Neutrophil (primary cell): ENCODE results near the gene VSIG10.
A peak's percentile ranks its signal among the peaks of the same experiment; 100 is the strongest.

Source experiments
- H3K27ac ChIP-seq: fragments of 200-600 bp; sonication (generic); 2 replicates; pipeline ENCODE4 v1.5.1; 2016; ENCODE audit warnings: mild to moderate bottlenecking, moderate library complexity
- H3K27me3 ChIP-seq: fragments of 200-600 bp; sonication (generic); 2 replicates; pipeline ENCODE4 v1.6.0; 2016; ENCODE audit warnings: mild to moderate bottlenecking
- H3K36me3 ChIP-seq: fragments of 200-600 bp; sonication (generic); 2 replicates; pipeline ENCODE4 v1.5.1; 2017
- H3K4me1 ChIP-seq, 2 experiments: fragments of 200-600 bp in 1 of 2; sonication (generic) in 1 of 2; 1 replicate in 1 of 2; 2 replicates in 1 of 2; pipeline versions ENCODE4 v1.5.1 to v1.6.1; 2013 to 2016; ENCODE audit warnings: low read depth in 1 of 2, low read length in 1 of 2, mild to moderate bottlenecking in 1 of 2, moderate library complexity in 1 of 2; ENCODE audit not compliant: control insufficient read depth in 1 of 2, insufficient read depth in 1 of 2
- H3K4me3 ChIP-seq, 2 experiments: fragments of 200-600 bp in 1 of 2; sonication (generic) in 1 of 2; 1 replicate in 1 of 2; 2 replicates in 1 of 2; pipeline ENCODE4 v1.5.1; 2013 to 2016; ENCODE audit warnings: low read depth in 1 of 2, low read length in 1 of 2, mild to moderate bottlenecking in 1 of 2, moderate library complexity in 1 of 2
- H3K9me3 ChIP-seq: fragments of 200-600 bp; sonication (generic); 2 replicates; pipeline ENCODE4 v1.5.1; 2016
- TF ChIP-seq, protein P1 (sequence below): fragments of 200-600 bp; sonication (generic); IDR thresholded peaks from 2 replicates; pipeline ENCODE4 v1.5.1; 2016; ENCODE audit warnings: antibody characterized with exemption

VSIG10 gene

DNA sequence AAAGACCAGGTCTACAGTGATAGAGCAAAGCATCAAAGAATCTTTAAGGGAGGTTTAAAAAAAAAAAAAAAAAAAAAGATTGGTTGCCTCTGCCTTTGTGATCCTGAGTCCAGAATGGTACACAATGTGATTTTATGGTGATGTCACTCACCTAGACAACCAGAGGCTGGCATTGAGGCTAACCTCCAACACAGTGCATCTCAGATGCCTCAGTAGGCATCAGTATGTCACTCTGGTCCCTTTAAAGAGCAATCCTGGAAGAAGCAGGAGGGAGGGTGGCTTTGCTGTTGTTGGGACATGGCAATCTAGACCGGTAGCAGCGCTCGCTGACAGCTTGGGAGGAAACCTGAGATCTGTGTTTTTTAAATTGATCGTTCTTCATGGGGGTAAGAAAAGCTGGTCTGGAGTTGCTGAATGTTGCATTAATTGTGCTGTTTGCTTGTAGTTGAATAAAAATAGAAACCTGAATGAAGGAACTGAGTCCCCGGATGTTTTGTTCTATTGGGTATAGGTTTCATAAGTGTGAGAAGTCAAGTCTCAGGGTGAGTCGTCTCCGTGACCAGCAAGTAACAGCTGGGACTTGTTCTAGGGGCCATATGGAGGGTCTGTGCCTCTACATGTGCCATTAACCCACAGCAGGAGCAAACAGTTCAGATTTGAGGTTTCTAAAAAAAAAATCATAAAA, 41.4 kb upstream of the VSIG10 start:
- Histone ChIP-seq H3K4me1 (no peaks in the 10 kb centered on the region), H3K27me3 (no peaks in the 10 kb centered on the region), H3K27ac (no peak overlapping the region), H3K4me3 (no peak overlapping the region), H3K36me3 (peaks cover 15% of the 10 kb centered on the region), H3K9me3 (no peaks in the 10 kb centered on the region)
- TF ChIP-seq, protein P1, sequence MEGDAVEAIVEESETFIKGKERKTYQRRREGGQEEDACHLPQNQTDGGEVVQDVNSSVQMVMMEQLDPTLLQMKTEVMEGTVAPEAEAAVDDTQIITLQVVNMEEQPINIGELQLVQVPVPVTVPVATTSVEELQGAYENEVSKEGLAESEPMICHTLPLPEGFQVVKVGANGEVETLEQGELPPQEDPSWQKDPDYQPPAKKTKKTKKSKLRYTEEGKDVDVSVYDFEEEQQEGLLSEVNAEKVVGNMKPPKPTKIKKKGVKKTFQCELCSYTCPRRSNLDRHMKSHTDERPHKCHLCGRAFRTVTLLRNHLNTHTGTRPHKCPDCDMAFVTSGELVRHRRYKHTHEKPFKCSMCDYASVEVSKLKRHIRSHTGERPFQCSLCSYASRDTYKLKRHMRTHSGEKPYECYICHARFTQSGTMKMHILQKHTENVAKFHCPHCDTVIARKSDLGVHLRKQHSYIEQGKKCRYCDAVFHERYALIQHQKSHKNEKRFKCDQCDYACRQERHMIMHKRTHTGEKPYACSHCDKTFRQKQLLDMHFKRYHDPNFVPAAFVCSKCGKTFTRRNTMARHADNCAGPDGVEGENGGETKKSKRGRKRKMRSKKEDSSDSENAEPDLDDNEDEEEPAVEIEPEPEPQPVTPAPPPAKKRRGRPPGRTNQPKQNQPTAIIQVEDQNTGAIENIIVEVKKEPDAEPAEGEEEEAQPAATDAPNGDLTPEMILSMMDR: no peak

DNA sequence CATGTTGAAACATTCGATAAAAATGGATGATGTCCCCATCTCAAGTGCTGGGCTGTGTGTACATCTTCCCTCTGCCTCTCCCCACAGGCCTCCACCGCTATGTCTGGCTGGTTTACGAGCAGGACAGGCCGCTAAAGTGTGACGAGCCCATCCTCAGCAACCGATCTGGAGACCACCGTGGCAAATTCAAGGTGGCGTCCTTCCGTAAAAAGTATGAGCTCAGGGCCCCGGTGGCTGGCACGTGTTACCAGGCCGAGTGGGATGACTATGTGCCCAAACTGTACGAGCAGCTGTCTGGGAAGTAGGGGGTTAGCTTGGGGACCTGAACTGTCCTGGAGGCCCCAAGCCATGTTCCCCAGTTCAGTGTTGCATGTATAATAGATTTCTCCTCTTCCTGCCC, 40.7 kb upstream of the VSIG10 start:
- H3K27me3 ChIP-seq: no peaks in the 10 kb centered on the region
- H3K4me1 ChIP-seq: peaks cover under 1 to 1% of the 10 kb centered on the region in 2 experiments
- peaks cover 7% of the 10 kb centered on the region for H3K36me3 ChIP-seq
- H3K9me3 ChIP-seq: no peaks in the 10 kb centered on the region
- TF ChIP-seq, protein P1: no peak
- H3K27ac ChIP-seq: no peak overlapping the region
- no peak overlapping the region for H3K4me3 ChIP-seq

DNA sequence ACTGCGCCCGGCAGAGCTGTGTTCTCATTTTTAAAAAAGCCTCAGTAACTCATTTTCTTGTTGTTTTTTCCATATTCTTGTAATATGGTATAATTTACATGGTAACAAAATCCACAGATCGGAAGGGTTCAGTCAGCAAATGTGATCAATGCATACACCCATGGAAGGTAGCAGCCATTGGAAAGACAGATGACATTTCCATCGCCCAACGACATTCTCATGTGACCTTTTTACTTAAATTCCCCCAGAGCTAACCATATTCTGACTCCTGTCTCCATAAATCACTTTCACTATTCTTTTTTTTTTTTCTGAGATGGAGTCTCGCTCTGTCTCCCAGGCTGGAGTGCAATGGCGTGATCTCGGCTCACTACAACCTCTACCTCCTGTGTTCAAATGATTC, 37.0 kb upstream of the VSIG10 start:
- H3K4me1 ChIP-seq: peaks cover 16 to 22% of the 10 kb centered on the region in 2 experiments
- TF ChIP-seq, protein P1: no peak
- H3K27ac ChIP-seq: no peak overlapping the region
- H3K36me3 ChIP-seq: no peaks in the 10 kb centered on the region
- peaks cover 15% of the 10 kb centered on the region for H3K27me3 ChIP-seq
- H3K9me3 ChIP-seq: no peaks in the 10 kb centered on the region
- H3K4me3 ChIP-seq: no peak overlapping the region

DNA sequence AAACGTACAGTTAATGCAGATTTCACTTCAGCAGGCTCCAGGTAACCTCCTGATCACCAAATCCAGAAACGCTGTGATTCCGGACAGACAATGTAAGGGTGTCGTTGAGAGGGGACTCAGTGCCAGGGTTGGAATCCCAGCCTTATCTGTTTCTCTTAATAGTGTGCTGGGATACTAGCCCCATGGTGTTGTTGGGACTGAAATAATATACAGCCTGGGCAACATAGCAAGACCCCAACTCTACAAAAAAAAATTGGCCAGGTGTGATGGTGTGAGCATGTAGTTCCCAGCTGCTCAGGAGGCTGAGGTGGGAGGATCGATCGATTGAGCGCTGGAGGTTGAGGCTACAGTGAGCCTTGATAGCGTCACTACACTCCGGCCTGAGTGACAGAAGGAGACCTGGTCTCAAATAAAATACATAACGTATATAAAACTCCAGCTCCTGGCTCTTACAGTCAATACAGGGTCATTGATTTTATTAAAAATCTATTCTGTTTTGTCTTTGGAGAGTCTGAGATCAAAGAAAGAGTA, 33.4 kb upstream of the VSIG10 start:
- no peak overlapping the region for H3K27ac ChIP-seq
- TF ChIP-seq, protein P1: no peak
- H3K36me3 ChIP-seq: no peaks in the 10 kb centered on the region
- peaks cover 16% of the 10 kb centered on the region for H3K27me3 ChIP-seq
- H3K4me1 ChIP-seq: peaks cover 21 to 26% of the 10 kb centered on the region in 2 experiments
- H3K4me3 ChIP-seq: no peak overlapping the region
- H3K9me3 ChIP-seq: no peaks in the 10 kb centered on the region

DNA sequence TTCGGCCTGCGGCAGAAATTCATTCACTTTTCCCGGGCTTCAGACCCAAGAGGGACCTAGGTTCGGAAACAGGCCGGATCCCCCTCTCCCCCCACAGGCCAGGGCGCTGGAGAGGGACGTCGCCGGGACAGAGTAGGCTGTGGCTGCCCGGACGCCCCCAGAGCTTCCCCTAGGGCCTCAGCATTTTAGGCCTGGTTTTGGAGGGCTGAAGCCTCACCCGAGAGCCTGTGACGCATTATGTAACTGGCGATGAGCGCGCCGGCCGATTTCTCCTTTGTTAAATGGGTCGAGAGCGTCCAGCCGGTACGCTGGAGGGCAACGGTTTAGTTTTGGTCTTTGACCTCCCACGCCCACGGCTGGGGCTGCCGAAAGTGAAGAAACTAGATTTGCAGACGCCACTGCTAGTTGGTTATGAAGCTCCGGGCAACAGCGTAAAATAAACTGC, 32.8 kb upstream of the VSIG10 start:
- Histone ChIP-seq H3K27me3 (peaks cover 16% of the 10 kb centered on the region), H3K27ac (no peak overlapping the region), H3K4me3 (peak overlapping the region; percentile 61 to 71), H3K9me3 (no peaks in the 10 kb centered on the region), H3K36me3 (no peaks in the 10 kb centered on the region), H3K4me1 (peaks cover 21 to 26% of the 10 kb centered on the region in 2 experiments)
- TF ChIP-seq, protein P1: no peak
